Kidney capillary endothelial cell (primary cell): ENCODE data around the gene ST7.
"Not testable (repeated sequence)": the region's sequence is repeated elsewhere in the genome, so short reads cannot be mapped to it uniquely, and the experiment has no call there.

Source experiments
- DNase-seq: peaks from one replicate; pipeline ENCODE4 v3.0.0-alpha.2; 2018; ENCODE audit warnings: low spot score

ST7 gene, protein sequence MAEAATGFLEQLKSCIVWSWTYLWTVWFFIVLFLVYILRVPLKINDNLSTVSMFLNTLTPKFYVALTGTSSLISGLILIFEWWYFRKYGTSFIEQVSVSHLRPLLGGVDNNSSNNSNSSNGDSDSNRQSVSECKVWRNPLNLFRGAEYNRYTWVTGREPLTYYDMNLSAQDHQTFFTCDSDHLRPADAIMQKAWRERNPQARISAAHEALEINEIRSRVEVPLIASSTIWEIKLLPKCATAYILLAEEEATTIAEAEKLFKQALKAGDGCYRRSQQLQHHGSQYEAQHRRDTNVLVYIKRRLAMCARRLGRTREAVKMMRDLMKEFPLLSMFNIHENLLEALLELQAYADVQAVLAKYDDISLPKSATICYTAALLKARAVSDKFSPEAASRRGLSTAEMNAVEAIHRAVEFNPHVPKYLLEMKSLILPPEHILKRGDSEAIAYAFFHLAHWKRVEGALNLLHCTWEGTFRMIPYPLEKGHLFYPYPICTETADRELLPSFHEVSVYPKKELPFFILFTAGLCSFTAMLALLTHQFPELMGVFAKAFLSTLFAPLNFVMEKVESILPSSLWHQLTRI

DNA sequence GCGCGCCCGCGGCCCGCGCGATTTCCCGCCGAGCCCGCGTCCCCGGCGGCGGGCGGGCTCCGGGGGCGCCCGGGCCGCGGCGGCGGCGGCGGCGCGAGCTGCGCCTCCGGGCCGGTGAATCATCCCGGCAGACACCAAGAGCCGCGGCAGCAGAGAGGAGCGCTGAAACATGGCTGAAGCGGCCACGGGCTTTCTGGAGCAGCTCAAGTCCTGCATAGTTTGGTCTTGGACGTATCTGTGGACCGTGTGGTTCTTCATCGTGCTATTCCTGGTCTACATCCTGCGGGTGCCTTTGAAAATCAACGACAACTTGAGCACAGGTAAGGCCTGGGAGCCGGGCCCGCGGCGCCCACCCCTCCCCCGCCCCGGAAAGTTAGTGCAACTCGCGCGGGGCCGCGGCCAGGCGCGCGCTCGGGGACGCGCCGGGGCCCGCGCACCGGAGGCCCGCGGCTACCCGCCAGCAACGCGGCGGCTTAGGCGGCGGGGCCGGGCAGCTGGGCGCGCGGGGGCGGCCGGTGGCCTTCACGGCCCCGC lies at the start of gene ST7:
ST7 (plus strand) TSS at position 130 of the 534 bp plus-strand sequence; CDS start at position 170, 40 bp downstream.
- DNase-seq: peak; percentile 61

- DNase-seq: no peak
Measured at GRCh38 chr7:116906391-116906790, 46.9 kb upstream of the ST7 start.

DNA sequence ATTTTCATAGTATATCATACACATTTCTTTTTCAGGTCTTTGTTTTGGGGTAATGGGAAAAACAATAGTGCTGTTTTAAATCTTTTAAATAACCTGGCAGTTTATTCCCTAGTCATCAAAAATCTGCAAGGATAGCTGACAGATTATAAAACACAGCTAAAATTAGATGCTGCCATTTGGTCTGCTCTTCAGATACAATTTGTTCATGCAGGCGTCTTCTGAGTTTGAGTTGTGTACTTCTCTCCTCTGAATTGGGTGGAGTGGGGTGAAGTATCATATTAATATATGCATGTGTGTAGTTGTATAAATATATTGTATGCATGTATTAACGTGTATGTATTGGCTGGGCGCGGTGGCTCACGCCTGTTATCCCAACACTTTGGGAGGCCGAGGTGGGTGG lies 42.9 kb upstream of the ST7 start:
- no peak for DNase-seq

DNA sequence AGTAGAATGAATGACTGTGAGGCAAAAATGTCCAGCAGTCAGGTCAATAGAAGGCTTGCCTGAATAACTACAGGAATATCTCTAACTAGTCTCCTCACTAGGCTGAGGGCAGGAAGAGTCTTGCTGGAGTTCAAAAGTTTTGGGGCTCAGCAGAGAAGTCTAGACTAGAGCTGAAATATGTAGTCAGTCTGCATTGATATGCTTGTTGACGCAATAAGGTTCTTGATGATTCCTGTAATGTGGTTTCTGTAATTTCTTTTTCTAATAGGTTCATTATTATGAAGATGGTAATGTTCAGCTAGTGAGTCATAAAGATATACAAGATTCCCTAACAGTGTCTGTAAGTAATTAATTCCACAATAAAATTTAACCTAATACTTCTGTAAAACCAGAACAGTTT lies 41.5 kb upstream of the ST7 start:
- no peak for DNase-seq

DNA sequence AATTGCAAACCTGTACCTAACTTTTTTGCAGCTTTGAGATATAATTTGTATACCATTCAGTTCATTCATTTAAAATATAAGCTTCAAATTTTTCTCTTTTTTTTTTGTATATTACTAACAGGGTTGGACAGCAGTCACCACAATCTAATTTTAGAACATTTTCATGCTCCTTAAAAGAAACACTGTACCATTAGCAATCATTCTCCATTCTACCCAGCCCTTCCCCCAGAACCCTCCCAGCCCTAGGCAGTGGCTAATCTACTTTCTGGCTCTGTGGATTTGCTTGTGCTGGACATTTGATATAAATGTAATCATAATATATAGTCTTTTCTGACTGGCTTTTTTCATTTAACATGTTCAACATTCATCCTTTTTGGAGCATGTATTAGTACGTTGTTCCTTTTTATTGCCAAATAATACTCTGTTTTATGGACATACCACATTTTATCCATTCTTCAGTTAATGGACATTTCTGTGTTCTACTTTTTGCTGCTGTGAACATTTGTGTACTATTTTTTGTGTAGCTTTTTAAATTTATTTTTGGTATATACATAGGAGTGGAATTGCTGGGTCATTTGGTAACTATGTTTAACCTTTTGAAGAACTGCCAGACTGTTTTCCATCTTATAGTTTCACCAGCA lies 40.9 kb upstream of the ST7 start:
- no peak for DNase-seq

DNA sequence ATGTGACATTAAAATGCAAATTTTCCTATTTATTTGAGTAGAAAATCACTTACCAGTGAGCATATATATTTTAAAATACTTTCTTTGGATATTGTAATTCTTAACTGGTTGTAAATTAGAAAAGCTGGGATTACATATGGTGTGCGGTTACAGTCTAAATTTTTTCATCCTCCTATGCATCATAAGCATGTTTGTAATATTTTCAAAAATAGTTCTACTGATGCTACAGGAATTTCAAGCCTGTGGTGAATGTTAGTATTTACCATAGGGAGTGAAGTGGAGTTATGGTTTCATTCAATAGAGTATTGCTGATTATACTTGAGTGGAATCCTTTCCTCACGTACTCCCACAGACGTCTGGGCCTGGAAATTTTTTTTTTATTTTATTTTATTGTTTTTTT lies 34.6 kb upstream of the ST7 start:
- no peak for DNase-seq

GRCh38 chr7:116920359-116920758 lies 32.9 kb upstream of the ST7 start:
- no peak for DNase-seq

DNA sequence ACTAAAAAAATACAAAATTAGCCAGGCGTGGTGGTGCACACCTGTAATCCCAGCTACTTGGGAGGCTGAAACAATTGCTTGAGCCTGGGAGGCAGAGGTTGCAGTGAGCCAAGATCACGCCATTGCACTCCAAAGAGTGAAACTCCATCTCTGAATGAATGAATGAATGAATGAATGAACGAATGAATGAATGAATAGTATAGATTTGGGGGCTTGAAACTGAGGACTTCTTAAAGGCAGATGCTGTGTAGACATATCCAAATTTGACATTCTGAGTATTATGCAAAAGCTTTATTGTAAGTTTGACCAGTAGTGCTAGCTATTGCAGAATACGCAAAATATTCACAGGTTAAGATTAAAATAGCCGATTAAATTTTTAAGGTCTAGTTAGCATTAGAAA lies 30.8 kb upstream of the ST7 start:
- DNase-seq: no peak

- DNase-seq: no peak
Measured at GRCh38 chr7:116924741-116925140, 28.6 kb upstream of the ST7 start.

DNA sequence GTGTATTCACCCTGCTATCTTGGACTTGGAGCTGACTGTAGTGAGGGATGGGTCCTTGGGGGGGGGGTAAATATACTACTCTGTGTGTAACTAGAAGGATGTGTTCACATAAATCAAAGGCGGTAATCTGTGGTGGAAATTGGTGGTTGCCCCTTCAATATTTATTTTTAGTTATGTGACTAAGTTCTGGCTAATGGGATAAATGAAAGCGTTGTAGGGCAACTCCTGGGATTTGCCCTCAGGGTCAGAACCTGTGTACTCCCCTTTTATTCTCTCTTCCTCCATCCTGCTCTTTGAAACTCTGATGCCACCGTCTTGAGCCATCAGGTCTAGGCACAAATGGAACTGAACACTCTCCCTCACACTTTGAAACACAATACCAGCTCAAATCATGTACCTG lies 24.3 kb upstream of the ST7 start:
- no peak for DNase-seq

GRCh38 chr7:116929914-116930913 lies 23.1 kb upstream of the ST7 start:
- peak; percentile 67 for DNase-seq

- DNase-seq: no peak
Measured at GRCh38 chr7:116932566-116932965, 20.7 kb upstream of the ST7 start.

DNA sequence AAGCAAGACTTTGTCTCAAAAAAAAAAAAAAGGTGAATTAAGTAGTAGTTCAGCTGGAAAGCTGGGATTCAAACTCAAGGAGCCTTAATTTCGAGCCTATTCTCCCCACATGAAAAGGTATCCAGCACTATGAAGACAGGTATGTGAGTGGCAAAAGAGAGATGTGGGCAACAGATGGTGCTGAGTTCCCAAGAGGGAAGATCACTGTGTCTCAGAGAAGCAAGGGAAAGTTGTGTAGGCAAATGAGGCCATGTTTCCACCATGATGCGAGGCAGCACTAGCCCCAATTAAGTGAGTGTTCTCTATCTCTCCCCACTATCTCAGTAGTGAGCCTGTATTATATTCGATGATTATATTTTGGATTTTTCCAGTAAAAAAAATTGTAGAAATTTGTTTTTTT lies 19.8 kb upstream of the ST7 start:
- DNase-seq: no peak

GRCh38 chr7:116934580-116934979 lies 18.7 kb upstream of the ST7 start:
- no peak for DNase-seq

- DNase-seq: not testable (repeated sequence)
Measured at GRCh38 chr7:116936844-116937243, 16.5 kb upstream of the ST7 start.

DNA sequence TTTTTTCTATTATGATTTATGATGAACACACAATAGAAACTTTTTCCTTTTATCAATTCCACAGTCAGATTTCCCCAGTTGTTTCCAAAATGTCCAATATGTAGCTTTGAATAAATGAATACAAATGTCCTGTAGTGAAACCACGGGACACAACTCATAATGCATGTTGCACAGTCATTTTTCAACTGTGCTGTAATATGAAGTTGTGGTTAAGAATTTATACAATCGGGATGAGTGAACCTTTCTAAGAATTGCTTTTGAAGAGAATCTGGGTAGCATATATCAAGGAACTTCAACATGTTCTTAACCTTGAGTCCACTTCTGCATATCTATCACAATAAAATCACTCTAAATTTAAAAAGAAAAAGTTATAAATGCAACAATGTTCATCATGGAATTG lies 14.6 kb upstream of the ST7 start:
- DNase-seq: no peak

DNA sequence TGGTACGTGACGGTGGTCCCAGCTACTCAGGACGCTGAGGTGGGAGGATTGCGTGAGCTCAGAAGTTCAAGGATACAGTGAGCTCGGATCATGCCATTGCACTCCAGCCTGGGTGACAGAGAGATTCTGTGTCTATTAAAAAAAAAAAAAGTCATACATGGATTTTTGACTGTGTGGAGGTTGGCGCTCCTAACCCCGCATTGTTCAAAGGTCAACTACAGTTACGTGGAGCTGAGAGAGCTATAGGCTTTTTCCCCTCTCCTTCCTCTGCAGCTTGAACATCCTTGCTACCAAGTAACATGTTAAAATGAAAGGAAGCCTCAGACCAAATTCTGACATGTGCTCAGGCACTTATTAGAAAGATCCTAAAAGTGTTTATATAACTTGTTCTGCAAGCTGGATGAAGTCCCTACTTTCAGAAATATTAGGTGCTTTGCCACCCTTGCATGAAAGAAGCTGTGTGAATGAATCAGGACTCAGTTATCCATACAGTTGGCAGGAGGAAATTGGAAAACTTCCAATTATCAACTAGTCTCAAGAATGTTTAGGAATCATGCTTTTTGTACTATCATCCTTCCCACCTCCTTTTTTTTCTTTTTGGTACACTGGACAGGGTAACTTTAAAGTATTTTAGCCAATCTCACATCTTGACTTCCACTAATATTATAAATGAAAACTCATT lies 12.5 kb upstream of the ST7 start:
- no peak for DNase-seq

GRCh38 chr7:116942504-116942903 lies 10.8 kb upstream of the ST7 start:
- DNase-seq: no peak

- no peak for DNase-seq
Measured at GRCh38 chr7:116948934-116949333, 4.4 kb upstream of the ST7 start.

GRCh38 chr7:116949941-116950801 lies 3.1 kb upstream of the ST7 start:
- DNase-seq: no peak
